ENCODE results near the gene ZBTB20. TPM values are rescaled to one million over a fixed set of nuclear protein-coding genes. Genes with fewer than 3 reads are reported as not detected.

Gene ZBTB20
- total and polyA plus RNA-seq, 2 donors (not counting 1 experiment from before 2014, with no cell fraction given): 4.0 to 123 TPM

DNA sequence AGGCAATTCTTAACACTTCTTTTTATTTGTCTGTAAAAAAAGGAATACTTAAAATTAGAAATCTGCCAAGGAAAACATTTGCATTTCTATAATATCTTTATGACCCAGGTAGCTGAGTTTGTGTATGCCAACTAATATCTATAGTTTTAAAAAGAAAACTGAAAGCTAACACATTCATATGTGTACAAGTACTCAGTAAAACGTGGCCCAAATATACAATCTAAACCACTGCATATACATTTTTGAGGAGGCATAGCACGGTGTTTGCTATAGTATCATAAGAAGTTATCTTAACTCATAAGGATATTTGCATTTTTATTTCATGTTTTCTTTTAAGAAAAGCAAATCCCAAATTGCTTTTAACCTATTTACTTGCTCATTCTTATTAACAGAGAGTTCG lies 172.7 kb downstream of the ZBTB20 start:
- Mint-ChIP-seq H3K4me3 (no peak overlapping the region), H3K4me1 (peaks cover 2% of the 10 kb centered on the region), H3K9me3 (ENCODE audit: insufficient read depth) (no peaks in the 10 kb centered on the region), H3K27me3 (no peaks in the 10 kb centered on the region), H3K27ac (no peak overlapping the region)
- no CpG with 5 or more reads among the region's 3 CpGs for WGBS (ENCODE audit: insufficient coverage)
- ATAC-seq (ENCODE audit: low read depth) (no peak), DNase-seq (no peak)
- TF ChIP-seq, protein P1, sequence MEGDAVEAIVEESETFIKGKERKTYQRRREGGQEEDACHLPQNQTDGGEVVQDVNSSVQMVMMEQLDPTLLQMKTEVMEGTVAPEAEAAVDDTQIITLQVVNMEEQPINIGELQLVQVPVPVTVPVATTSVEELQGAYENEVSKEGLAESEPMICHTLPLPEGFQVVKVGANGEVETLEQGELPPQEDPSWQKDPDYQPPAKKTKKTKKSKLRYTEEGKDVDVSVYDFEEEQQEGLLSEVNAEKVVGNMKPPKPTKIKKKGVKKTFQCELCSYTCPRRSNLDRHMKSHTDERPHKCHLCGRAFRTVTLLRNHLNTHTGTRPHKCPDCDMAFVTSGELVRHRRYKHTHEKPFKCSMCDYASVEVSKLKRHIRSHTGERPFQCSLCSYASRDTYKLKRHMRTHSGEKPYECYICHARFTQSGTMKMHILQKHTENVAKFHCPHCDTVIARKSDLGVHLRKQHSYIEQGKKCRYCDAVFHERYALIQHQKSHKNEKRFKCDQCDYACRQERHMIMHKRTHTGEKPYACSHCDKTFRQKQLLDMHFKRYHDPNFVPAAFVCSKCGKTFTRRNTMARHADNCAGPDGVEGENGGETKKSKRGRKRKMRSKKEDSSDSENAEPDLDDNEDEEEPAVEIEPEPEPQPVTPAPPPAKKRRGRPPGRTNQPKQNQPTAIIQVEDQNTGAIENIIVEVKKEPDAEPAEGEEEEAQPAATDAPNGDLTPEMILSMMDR (IDR thresholded peaks at IDR 0.05): no peak
- Histone ChIP-seq H3K79me2 (ENCODE audit: control insufficient read depth, insufficient read depth, low read length) (no peaks in the 10 kb centered on the region), H3K27me3 (replicated peaks in 1 of 4; ENCODE audit: control extremely low read depth in 1 of 4, control insufficient read depth in 3 of 4, insufficient read depth in 4 of 4, low read length in 3 of 4) (no peaks in the 10 kb centered on the region), H3K9ac (ENCODE audit: low read length) (no peak overlapping the region), H4K20me1 (ENCODE audit: control insufficient read depth, insufficient read depth, low read length, poor library complexity, severe bottlenecking) (no peaks in the 10 kb centered on the region), H3K9me3 (ENCODE audit: control extremely low read depth in 1 of 3, control insufficient read depth in 2 of 3, insufficient read depth in 1 of 3, low read length in 2 of 3) (peaks cover 0 to 1% (median 0%) of the 10 kb centered on the region in 3 donors), H2AFZ (ENCODE audit: insufficient read depth, low read depth, low read length, poor library complexity, severe bottlenecking) (no peak overlapping the region), H3K4me2 (replicated peaks; ENCODE audit: low read depth, low read length, poor library complexity, severe bottlenecking) (no peak overlapping the region), H3K36me3 (replicated peaks in 1 of 2; ENCODE audit: control extremely low read depth in 1 of 2, control insufficient read depth in 1 of 2, extremely low read depth in 1 of 2, insufficient read depth in 2 of 2, low read length in 1 of 2) (peaks cover 0 to 5% of the 10 kb centered on the region in 2 experiments), H3K4me1 (ENCODE audit: control insufficient read depth in 2 of 2, insufficient read depth in 2 of 2, low read length in 2 of 2) (no peaks in the 10 kb centered on the region), H3K27ac (ENCODE audit: low read length in 2 of 2) (no peak overlapping the region), H3K4me3 (ENCODE audit: control extremely low read depth in 1 of 5, extremely low read depth in 1 of 5, insufficient read depth in 1 of 5, low read depth in 2 of 5, low read length in 4 of 5) (no peak overlapping the region)
- POLR2A ChIA-PET: no interaction called here
- CTCF ChIA-PET: no interaction called here
- intact Hi-C loops (cut with micrococcal nuclease): no loop called here

DNA sequence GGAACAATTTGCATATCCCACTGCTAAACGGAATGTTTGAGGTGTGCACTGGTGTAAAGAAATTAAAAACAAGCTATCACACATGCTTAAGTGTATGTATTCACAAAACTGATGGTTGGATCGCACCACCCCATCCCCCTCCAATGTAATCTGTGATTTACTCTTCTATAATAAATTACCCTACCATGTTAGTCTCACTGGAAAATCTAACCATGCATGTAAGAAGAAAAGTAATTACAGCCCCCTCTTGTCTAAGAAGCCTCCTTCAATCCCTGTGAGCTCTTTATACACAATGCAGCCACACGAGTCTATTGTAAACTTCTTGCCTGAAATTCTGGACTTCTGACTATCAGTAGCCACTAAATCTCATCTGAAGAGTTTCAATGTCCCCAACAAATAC lies 173.6 kb downstream of the ZBTB20 start:
- no CpG with 5 or more reads among the region's 3 CpGs for WGBS (ENCODE audit: insufficient coverage)
- POLR2A ChIA-PET: interaction anchor here (0.7 kb wide), 1 partner anchor 187 kb away, joined by 11 read pairs; no protein-coding TSS in a partner anchor
- ATAC-seq (ENCODE audit: low read depth) (no peak), DNase-seq (no peak)
- Histone ChIP-seq H3K4me3 (ENCODE audit: control extremely low read depth in 1 of 5, extremely low read depth in 1 of 5, insufficient read depth in 1 of 5, low read depth in 2 of 5, low read length in 4 of 5) (no peak overlapping the region), H3K27me3 (replicated peaks in 1 of 4; ENCODE audit: control extremely low read depth in 1 of 4, control insufficient read depth in 3 of 4, insufficient read depth in 4 of 4, low read length in 3 of 4) (no peaks in the 10 kb centered on the region), H3K4me1 (ENCODE audit: control insufficient read depth in 2 of 2, insufficient read depth in 2 of 2, low read length in 2 of 2) (no peaks in the 10 kb centered on the region), H4K20me1 (ENCODE audit: control insufficient read depth, insufficient read depth, low read length, poor library complexity, severe bottlenecking) (no peaks in the 10 kb centered on the region), H3K27ac (ENCODE audit: low read length in 2 of 2) (no peak overlapping the region), H3K79me2 (ENCODE audit: control insufficient read depth, insufficient read depth, low read length) (no peaks in the 10 kb centered on the region), H3K9me3 (ENCODE audit: control extremely low read depth in 1 of 3, control insufficient read depth in 2 of 3, insufficient read depth in 1 of 3, low read length in 2 of 3) (peaks cover 0 to 1% (median 0%) of the 10 kb centered on the region in 3 donors), H3K36me3 (replicated peaks in 1 of 2; ENCODE audit: control extremely low read depth in 1 of 2, control insufficient read depth in 1 of 2, extremely low read depth in 1 of 2, insufficient read depth in 2 of 2, low read length in 1 of 2) (peaks cover 0 to 5% of the 10 kb centered on the region in 2 experiments), H3K9ac (ENCODE audit: low read length) (no peak overlapping the region), H2AFZ (ENCODE audit: insufficient read depth, low read depth, low read length, poor library complexity, severe bottlenecking) (no peak overlapping the region), H3K4me2 (replicated peaks; ENCODE audit: low read depth, low read length, poor library complexity, severe bottlenecking) (no peak overlapping the region)
- CTCF ChIA-PET: no interaction called here
- Mint-ChIP-seq H3K4me3 (no peak overlapping the region), H3K27ac (no peak overlapping the region), H3K4me1 (peaks cover 2% of the 10 kb centered on the region), H3K9me3 (ENCODE audit: insufficient read depth) (no peaks in the 10 kb centered on the region), H3K27me3 (no peaks in the 10 kb centered on the region)
- TF ChIP-seq, protein P1 (IDR thresholded peaks at IDR 0.05): no peak
- TF ChIP-seq EZH2 (IDR thresholded peaks at IDR 0.05; ENCODE audit: borderline replicate concordance, insufficient read depth, low read depth, low read length, poor library complexity, severe bottlenecking): no peak
- intact Hi-C loops (cut with micrococcal nuclease): no loop called here

Data from B cell (primary cell).